HuH-7.5 (cell line): ENCODE results near the gene USH2A.

Source experiments
- DNase-seq: peaks from one replicate; pipeline ENCODE4 v3.0.0; 2011; ENCODE audit warnings: low spot score

The USH2A gene

DNA sequence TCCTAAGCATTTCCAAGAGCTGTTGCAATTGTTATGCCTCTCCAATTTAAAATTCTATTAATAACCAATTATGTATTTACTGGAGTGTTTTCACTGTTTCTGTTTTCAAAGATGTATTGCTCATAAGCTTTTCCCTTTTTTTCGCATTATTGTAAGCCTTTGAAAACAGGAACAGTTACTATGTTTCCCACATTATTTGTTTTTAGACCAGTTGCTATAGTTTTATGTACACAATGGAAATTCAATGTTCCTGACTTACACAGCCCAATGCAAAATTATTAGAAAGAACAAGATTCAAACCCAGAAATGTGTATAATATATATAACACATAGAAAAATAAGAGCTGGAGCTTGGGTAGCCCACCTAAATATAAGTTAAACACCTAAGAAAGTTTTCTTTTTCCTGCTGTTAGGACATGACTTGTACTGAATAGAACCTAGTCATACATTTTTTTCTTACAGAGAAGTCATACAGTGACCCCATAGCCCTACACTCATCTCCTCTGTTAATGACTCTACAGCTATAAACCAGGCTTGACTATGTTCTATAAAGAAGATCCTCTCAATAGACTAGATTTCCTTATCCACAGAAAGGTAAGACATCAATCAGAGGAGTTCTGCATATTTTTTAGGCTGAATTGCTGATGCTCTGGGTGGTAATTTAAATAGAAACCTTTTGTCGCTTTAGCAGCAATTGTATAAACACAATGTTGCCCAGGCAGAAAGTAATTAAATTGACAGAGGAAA, 299.6 kb downstream of the USH2A start:
- DNase-seq: no peak

- peak; percentile 5 for DNase-seq
These were observed 303.6 kb downstream of the USH2A start for GRCh38 chr1:216119600-216119999.

DNA sequence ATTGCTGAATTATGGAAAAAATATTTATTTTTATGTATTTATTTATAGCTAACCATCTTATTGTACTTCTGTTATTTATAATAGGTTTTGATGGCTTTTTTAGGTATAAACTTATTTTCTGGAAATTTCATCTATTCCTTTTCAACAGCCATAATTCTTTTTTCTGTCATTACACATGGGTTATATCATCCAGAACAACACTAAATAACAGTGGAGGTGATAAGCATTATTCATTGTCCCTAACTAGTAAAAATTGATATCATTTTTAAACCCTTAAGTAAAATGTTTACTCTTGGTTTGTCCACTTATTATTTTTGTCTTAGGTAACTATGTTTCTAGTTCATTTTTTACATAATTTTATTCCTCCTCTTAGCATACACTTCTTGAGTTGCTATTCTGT, 309.1 kb downstream of the USH2A start:
- no peak for DNase-seq

- DNase-seq: no peak
These were observed 310.1 kb downstream of the USH2A start for GRCh38 chr1:216113181-216113580.

GRCh38 chr1:216111842-216112241, 311.4 kb downstream of the USH2A start:
- no peak for DNase-seq

DNA sequence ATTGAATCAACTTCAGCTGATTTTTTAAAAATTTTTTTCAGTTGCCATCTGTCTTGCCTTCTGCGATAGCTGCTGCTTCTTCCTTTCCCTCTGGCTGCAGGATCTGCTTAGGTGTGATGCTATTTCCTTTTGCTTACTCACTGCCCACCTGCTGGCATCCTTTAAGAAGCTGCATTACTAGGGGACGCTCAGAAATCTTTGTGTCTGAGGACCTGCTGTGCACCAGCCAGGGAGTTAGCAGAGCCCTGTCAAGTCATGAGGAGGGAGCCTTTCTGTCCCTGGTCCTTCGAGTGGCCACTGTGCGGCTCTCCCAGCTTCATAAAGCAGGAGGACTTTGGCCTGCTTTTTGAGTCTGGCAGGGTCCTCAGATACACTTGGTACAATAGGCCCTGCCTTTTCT, 327.8 kb downstream of the USH2A start:
- no peak for DNase-seq

DNA sequence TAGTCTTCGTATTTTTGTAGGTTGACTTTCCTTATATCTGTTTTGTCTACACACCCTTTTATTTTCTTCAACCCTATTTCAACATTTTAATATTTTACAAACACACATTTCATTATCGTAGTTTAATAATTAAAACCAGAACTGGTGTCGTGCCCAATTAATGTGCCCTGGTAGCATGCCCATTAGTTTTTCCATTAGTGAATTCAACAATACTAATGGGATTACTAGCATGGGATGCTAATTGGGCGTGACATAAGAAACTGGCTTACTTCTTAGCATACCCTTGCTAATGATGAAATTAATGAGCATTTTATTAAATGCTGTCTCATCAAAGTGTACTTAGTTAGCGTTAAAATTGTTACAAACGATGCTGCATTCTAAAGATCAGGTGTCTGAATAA, 332.7 kb downstream of the USH2A start:
- no peak for DNase-seq

GRCh38 chr1:216086678-216087077, 336.6 kb downstream of the USH2A start:
- DNase-seq: no peak

- DNase-seq: no peak
These were observed 341.8 kb downstream of the USH2A start for GRCh38 chr1:216081445-216081844.

GRCh38 chr1:216076751-216077150, 346.5 kb downstream of the USH2A start:
- no peak for DNase-seq

DNA sequence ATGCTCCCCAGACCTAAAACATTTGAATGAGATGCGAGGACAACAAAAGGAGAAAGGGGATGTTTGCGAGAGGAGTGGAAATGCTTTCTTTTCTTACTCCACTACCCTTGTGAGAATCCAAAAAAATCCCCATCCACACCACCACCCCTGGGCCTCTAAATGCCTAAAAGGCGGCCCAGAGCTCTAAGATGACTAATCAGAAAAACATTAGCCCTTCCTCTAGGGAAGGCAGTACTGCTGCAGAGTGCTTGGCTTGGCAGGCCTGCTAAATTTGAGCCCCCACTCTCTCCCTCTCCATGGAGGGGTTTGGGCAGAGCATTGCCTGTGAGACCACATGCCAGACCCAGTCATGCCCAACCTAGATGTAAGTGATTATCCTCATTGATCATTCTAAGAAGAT, 347.9 kb downstream of the USH2A start:
- DNase-seq: no peak

DNA sequence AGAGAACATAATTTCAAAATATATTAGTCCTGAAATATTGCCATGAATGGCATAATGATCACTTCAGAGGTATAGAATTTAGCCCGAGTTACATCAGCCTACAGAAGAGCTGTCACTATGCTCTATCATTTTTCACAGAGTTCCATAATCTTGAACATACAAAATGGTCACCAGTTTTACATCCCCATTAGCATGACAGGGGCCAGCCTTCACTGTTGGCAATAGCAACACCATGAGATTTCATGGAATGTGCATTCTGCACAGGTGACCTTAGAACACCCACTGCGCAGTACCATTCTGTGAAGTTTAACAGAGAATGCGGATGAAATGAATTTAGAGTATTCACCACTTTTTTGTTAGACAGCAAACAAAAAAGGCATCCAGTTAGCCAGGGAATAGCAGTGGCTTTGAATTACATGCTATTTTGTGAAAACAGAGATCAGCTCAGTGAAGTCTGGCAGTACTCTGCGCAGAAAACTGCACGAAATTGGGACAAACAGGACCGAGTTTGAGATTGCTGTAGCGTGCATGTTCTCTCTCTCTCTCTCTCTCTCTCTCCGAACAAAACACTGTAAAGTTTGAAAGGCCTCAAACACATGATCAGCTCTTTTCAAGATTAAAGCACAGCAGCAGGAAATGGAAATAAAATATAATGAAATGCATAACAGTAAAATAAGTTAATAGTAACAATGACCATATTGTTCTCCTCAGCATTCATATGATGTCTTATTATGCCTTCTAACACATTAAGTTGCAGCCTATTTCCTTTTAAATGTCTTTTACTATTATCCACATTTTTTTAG, 349.3 kb downstream of the USH2A start:
- no peak for DNase-seq

- DNase-seq: no peak
These were observed 352.0 kb downstream of the USH2A start for GRCh38 chr1:216071262-216071661.

DNA sequence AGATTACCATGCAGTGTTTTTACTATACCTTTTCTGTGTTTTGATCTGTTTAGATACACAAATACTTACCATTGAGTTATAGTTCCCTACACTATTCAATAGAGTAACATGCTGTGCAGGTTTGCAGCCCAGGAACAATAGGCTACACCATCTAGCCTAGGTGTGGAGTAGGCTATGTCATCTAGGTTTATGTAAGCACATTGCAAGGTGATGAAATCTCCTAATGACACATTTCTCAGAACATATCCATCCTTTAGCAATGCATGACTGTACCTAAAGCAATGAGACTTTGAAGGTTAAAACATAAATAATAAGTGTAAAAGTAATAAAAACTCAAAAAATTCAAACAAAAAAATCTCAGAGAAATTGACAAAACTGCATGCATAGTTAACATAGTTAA, 358.6 kb downstream of the USH2A start:
- DNase-seq: no peak

DNA sequence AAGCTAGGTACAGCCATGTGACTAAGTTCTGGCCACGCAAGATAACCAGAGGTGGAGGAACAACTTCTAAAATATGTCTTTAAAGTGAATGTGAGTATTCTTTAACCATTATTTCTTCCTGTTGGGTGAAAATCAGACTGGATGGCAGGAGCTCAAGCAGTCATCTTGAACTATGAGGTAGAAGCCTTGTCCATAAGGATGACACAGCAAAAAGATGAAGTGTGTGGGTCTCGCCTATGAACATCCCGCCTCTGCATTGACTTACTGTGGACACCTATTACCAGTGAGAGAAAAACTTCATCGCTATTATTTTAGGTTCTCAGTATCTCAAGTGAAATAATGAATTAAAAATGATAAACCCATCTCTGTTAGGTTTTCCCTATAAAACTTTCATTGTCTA, 365.3 kb downstream of the USH2A start:
- no peak for DNase-seq

- no peak for DNase-seq
These were observed 366.2 kb downstream of the USH2A start for GRCh38 chr1:216057063-216057462.

DNA sequence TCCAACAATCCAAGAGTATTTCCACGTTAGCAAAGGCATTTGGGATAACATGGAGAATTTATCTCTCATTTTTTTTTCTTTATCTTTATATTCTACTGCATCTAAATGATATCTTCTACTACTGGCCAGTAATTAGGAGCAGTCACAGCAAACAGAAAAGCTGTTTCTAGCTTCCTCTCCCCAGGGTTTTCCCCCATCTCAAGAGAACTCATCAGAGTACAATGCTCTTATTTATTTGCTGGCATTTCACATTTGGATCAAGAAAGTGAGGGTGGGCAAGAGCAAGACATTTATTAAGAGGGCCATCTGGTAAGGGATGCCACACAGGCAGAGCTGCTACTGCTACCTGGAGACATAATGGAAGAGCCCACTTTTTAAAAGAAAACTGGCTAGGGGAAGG, 368.2 kb downstream of the USH2A start:
- DNase-seq: no peak

DNA sequence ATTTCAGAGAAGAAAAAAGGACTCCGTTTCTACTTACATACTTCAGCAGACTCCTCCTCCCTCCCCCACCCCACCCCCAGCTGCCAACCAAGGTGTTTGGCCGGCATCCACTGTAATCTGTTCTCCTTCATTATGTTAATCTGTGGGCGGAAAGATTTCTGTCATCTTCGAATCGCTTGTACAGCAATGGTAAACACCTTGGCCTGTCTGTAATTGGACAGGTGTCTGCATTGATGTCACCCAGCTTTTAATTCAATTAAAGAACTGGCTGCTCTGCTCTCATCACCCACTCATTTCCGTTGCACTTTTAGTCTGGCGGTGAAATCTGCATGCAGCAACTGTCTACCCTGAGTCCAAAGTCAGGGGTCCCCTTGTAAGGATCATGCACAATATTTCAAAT, 368.6 kb downstream of the USH2A start:
- DNase-seq: no peak

DNA sequence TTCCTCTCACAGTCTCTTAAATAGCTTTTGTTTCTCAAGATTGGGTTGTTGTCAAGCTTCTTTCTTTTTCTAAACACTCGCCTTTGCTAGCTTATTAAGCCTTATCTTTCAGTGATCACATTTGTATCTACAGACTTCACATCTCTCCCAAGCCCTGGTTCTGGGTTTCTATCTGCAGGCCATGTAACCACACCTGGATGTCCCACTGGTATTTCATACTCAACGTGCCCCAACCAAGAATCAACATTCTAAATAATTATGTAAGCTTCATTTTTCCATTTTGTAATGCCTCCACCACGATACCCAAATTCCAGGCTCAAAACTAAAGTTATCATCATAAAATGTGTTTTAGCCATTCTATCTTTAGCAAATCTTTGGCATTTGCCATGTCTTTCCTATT, 372.2 kb downstream of the USH2A start:
- no peak for DNase-seq

DNA sequence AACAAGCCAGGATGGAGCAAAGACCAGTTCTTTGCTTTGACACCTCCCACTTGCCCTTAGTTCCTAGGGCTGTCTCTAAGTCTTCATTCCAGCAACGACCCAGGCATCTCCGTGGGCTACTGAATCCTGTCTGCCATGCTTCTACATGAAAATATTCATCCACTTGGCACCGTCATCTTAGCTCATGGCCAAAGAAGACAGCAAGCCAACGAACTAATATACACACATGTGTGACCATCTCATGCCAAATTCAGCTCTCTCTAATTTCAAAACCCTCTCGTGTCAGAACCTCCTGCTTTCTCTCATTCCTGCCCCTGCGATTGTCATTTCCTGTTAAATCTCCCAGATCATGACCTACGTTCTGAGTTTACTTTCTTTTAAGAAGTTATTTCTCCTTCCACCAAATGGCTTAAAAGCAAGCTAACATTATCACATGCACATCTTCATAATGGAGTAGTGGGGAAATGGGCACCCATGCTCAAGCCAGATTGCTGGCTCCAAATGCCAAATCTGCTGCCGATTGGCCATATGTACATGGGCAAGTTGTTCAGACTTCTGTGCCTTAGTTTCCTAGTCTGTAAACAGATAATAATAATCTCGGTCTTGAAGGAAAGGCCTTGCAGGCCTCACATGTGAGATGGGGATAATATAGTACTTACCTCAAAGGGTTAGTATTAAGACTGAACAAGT, 373.4 kb downstream of the USH2A start:
- no peak for DNase-seq

DNA sequence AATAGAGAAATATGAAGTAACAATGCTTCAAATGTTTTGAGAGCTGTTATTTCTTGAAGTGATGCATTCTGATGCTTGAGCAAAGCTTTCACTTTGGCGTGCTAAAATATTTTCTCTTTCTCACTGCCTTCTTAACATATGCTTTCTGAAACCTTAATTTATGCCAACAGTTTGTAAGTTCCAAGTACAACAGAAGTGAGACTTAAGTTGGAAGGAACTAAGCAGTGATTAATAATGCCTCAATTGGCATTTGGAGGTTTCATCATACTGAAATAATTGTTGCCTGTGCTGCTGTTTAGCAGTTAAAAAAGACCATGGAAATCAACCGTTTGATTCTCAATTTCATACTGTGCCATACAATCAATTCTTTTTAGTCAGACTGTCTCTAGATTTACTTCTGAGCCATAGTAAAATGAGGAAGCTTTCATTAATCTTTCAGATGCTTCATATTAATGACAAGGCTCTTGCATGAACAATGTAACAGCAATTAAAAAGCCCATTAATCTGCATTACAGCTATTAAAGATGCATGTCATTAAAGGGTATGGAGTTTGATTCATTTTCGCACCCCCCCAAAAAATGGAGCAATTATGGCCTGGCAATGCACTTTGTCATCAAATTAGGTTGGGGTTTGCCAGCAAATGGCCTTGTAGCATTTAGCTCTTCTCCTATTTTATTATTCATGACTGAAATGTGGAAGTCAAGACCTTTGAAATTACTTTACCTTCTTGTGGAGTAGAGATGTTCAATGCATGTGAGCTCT, 375.3 kb downstream of the USH2A start:
- DNase-seq: no peak

DNA sequence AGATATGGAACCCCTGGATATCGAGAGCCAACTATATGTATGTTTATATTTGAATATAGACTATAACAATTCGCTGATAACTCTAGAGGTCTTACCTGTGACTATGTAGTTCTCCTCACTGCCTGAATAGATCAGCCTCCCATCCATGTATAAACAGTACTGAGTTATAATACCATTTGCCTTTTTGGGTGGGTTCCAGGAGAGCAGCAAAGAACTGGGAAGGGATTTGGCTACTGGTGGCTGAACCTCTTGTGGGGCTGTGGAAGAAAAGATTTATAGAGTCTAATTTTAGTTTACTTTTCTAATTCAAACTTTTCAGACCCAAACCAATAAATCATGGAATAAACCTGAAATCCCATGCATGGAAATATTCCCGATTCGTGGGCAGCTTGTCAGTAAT, 376.9 kb downstream of the USH2A start:
- DNase-seq: no peak
